ENCODE measurements around the gene IKBIP.

DNA sequence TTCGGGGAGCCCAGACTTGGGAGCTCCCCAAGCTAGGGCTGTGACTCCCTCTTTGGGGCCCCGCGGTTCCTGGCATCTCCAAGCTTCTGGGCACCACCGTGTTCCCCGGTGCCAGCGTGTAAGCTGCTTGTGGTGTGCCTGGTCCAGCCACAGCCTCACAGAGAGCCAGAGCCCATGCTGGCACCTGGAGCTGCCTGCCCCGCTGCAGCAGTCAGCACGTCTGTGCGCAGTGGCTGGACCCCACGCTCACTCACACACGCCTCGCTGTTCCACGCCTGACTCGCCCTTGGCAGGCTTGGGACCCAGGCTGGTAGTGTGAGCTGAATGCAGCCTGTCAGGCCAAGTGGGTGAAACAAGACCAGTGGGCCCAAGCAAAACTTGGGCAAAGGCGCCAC, 35.0 kb upstream of the IKBIP start:
- TF ChIP-seq, protein P1, sequence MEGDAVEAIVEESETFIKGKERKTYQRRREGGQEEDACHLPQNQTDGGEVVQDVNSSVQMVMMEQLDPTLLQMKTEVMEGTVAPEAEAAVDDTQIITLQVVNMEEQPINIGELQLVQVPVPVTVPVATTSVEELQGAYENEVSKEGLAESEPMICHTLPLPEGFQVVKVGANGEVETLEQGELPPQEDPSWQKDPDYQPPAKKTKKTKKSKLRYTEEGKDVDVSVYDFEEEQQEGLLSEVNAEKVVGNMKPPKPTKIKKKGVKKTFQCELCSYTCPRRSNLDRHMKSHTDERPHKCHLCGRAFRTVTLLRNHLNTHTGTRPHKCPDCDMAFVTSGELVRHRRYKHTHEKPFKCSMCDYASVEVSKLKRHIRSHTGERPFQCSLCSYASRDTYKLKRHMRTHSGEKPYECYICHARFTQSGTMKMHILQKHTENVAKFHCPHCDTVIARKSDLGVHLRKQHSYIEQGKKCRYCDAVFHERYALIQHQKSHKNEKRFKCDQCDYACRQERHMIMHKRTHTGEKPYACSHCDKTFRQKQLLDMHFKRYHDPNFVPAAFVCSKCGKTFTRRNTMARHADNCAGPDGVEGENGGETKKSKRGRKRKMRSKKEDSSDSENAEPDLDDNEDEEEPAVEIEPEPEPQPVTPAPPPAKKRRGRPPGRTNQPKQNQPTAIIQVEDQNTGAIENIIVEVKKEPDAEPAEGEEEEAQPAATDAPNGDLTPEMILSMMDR (IDR thresholded peaks at IDR 0.05) = no peak
- TF ChIP-seq POLR2A (IDR thresholded peaks at IDR 0.05) = no peak
